ENCODE results near the gene RASSF1.

The RASSF1 gene

GRCh38 chr3:50340448-50341329, at the start of gene RASSF1:
Gene RASSF1, minus strand, starts transcription at chr3:50340836. Its CDS starts 31 bp downstream, at chr3:50340805.
- Histone ChIP-seq H3K27ac (ENCODE audit: low read depth, low read length) (peak within 1 kb of the TSS; percentile 72), H3K4me3 (ENCODE audit: low read depth, low read length) (peak within 1 kb of the TSS; percentile 94), H3K4me1 (ENCODE audit: control insufficient read depth, insufficient read depth, low read length, unreplicated experiment) (peaks cover 23% of the 10 kb centered on the region), H3K27me3 (ENCODE audit: insufficient read depth, low read length) (no peaks in the 10 kb centered on the region), H2AFZ (ENCODE audit: low read length, unreplicated experiment) (peak within 1 kb of the TSS; percentile 49), H3K79me2 (ENCODE audit: control insufficient read depth, insufficient read depth, low read length, unreplicated experiment) (peaks cover 41% of the 10 kb centered on the region), H3K36me3 (ENCODE audit: insufficient read depth, low read length) (no peaks in the 10 kb centered on the region; the same call in 1 of the 2 replicates)

DNA sequence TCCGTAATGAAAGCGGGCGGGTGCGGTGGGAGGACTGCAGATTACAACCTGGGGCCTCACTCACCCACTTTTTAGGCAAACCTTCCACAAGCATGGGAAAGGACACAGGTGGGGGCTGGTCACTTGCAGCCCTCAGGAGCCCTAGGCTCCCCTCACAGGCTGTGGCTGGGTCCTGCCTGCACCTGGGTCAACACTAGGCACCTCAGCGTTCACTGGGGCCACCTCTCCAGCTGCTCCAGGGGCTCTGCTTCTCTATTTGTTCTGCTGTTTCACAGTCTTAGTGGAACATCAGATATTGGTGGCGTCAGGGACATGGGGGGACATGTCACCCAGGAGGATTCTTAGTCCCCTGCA, 48.8 kb upstream of the RASSF1 start:
- no peaks in the 10 kb centered on the region for H3K27me3 ChIP-seq (ENCODE audit: insufficient read depth, low read length)
- no peak overlapping the region for H3K4me3 ChIP-seq (ENCODE audit: low read depth, low read length)
- H3K27ac ChIP-seq (ENCODE audit: low read depth, low read length) = no peak overlapping the region
- H2AFZ ChIP-seq (ENCODE audit: low read length, unreplicated experiment) = no peak overlapping the region
- no peaks in the 10 kb centered on the region for H3K4me1 ChIP-seq (ENCODE audit: control insufficient read depth, insufficient read depth, low read length, unreplicated experiment)
- no peaks in the 10 kb centered on the region for H3K79me2 ChIP-seq (ENCODE audit: control insufficient read depth, insufficient read depth, low read length, unreplicated experiment)
- H3K36me3 ChIP-seq (ENCODE audit: insufficient read depth, low read length) = no peaks in the 10 kb centered on the region

DNA sequence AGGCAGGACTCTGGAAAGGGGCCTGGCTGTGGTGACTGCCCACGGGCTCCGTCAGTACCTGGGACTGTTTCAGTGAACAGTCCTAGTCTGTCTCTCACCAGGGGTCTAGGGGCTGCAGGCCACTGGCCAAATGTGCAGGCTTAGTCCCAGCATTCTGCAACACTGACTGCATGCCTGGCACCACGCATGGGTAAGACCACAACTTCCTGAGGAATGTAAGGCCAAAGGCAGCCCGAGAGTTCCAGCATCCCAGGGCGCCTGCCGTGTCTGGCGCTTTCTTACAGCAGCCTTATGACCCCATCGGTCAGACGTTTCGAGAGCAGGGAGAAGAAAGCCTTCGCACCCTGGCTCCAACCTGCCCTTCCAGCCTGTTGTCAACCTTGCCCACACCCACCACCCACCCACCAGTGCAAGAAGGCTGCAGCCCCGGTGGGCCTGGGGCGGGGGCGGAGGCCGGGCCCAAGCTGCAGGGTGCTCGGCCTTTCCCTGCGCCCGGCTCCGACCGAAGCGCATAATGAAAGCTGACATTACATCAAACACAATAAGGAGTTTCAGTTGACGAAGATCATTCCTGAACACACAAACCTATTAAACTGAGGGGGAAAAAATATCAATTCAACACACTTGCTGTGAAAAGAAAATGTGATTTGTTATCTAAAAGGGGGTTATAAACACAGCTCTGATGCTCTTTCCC, 48.2 kb upstream of the RASSF1 start:
- Histone ChIP-seq H3K36me3 (ENCODE audit: insufficient read depth, low read length) (no peaks in the 10 kb centered on the region), H2AFZ (ENCODE audit: low read length, unreplicated experiment) (no peak overlapping the region), H3K27ac (ENCODE audit: low read depth, low read length) (no peak overlapping the region), H3K4me3 (ENCODE audit: low read depth, low read length) (no peak overlapping the region), H3K4me1 (ENCODE audit: control insufficient read depth, insufficient read depth, low read length, unreplicated experiment) (no peaks in the 10 kb centered on the region), H3K79me2 (ENCODE audit: control insufficient read depth, insufficient read depth, low read length, unreplicated experiment) (no peaks in the 10 kb centered on the region), H3K27me3 (ENCODE audit: insufficient read depth, low read length) (no peaks in the 10 kb centered on the region)

- Histone ChIP-seq H2AFZ (ENCODE audit: low read length, unreplicated experiment) (no peak overlapping the region), H3K79me2 (ENCODE audit: control insufficient read depth, insufficient read depth, low read length, unreplicated experiment) (no peaks in the 10 kb centered on the region), H3K27me3 (ENCODE audit: insufficient read depth, low read length) (no peaks in the 10 kb centered on the region), H3K27ac (ENCODE audit: low read depth, low read length) (no peak overlapping the region), H3K4me1 (ENCODE audit: control insufficient read depth, insufficient read depth, low read length, unreplicated experiment) (no peaks in the 10 kb centered on the region), H3K4me3 (ENCODE audit: low read depth, low read length) (no peak overlapping the region), H3K36me3 (ENCODE audit: insufficient read depth, low read length) (no peaks in the 10 kb centered on the region)
Measured at GRCh38 chr3:50388016-50388719, 47.5 kb upstream of the RASSF1 start.

DNA sequence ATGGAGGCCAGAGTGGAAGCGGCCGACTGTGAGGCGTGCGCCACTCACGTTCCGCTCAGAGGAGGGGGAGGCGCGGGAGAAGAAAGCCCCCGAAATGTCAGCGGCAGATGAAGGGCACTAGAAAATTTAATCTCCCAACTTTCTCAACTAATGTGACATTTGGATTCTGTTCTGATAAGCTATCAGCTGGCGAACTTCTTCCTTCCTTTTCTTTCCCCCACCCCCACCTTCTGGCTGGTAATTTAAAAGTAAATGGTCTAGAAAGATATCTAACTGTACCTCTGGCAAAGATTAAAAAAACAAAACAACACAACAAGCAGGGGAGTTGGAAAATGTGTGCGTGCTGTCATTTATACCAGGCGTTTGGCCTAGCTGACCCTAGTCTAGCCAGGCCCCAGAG, 45.1 kb upstream of the RASSF1 start:
- Histone ChIP-seq H3K36me3 (ENCODE audit: insufficient read depth, low read length) (no peaks in the 10 kb centered on the region), H3K27me3 (ENCODE audit: insufficient read depth, low read length) (no peaks in the 10 kb centered on the region), H3K27ac (ENCODE audit: low read depth, low read length) (no peak overlapping the region), H3K4me3 (ENCODE audit: low read depth, low read length) (no peak overlapping the region), H3K4me1 (ENCODE audit: control insufficient read depth, insufficient read depth, low read length, unreplicated experiment) (no peaks in the 10 kb centered on the region), H2AFZ (ENCODE audit: low read length, unreplicated experiment) (no peak overlapping the region), H3K79me2 (ENCODE audit: control insufficient read depth, insufficient read depth, low read length, unreplicated experiment) (no peaks in the 10 kb centered on the region)

- no peaks in the 10 kb centered on the region for H3K4me1 ChIP-seq (ENCODE audit: control insufficient read depth, insufficient read depth, low read length, unreplicated experiment)
- H3K27me3 ChIP-seq (ENCODE audit: insufficient read depth, low read length) = no peaks in the 10 kb centered on the region
- no peaks in the 10 kb centered on the region for H3K36me3 ChIP-seq (ENCODE audit: insufficient read depth, low read length)
- H3K27ac ChIP-seq (ENCODE audit: low read depth, low read length) = no peak overlapping the region
- no peaks in the 10 kb centered on the region for H3K79me2 ChIP-seq (ENCODE audit: control insufficient read depth, insufficient read depth, low read length, unreplicated experiment)
- H3K4me3 ChIP-seq (ENCODE audit: low read depth, low read length) = no peak overlapping the region
- H2AFZ ChIP-seq (ENCODE audit: low read length, unreplicated experiment) = no peak overlapping the region
Measured at GRCh38 chr3:50383750-50384149, 43.1 kb upstream of the RASSF1 start.

DNA sequence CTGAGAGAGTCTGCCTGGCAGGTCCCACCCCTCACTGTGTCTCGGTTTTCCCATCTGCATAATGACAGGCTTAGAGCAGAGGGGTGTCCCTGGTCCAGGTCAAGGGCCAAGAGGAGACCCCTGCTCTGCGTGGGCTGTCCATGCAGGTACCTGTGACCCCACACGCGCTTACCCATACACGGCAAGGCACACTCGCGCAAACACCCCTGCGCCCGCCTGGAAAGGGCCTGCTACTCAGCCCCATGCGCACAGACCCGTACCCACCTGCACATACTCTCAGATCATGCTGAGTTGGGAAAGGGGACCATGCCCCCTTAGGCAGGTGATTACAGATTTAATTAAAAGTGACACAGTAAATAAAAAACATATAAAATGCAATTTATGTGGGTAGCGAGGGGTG, 42.1 kb upstream of the RASSF1 start:
- H3K4me3 ChIP-seq (ENCODE audit: low read depth, low read length) = no peak overlapping the region
- no peak overlapping the region for H2AFZ ChIP-seq (ENCODE audit: low read length, unreplicated experiment)
- no peaks in the 10 kb centered on the region for H3K4me1 ChIP-seq (ENCODE audit: control insufficient read depth, insufficient read depth, low read length, unreplicated experiment)
- H3K36me3 ChIP-seq (ENCODE audit: insufficient read depth, low read length) = no peaks in the 10 kb centered on the region
- H3K27me3 ChIP-seq (ENCODE audit: insufficient read depth, low read length) = no peaks in the 10 kb centered on the region
- H3K79me2 ChIP-seq (ENCODE audit: control insufficient read depth, insufficient read depth, low read length, unreplicated experiment) = no peaks in the 10 kb centered on the region
- H3K27ac ChIP-seq (ENCODE audit: low read depth, low read length) = no peak overlapping the region

- Histone ChIP-seq H2AFZ (ENCODE audit: low read length, unreplicated experiment) (no peak overlapping the region), H3K4me1 (ENCODE audit: control insufficient read depth, insufficient read depth, low read length, unreplicated experiment) (no peaks in the 10 kb centered on the region), H3K27me3 (ENCODE audit: insufficient read depth, low read length) (no peaks in the 10 kb centered on the region)
Measured at GRCh38 chr3:50381383-50381782, 40.7 kb upstream of the RASSF1 start.

DNA sequence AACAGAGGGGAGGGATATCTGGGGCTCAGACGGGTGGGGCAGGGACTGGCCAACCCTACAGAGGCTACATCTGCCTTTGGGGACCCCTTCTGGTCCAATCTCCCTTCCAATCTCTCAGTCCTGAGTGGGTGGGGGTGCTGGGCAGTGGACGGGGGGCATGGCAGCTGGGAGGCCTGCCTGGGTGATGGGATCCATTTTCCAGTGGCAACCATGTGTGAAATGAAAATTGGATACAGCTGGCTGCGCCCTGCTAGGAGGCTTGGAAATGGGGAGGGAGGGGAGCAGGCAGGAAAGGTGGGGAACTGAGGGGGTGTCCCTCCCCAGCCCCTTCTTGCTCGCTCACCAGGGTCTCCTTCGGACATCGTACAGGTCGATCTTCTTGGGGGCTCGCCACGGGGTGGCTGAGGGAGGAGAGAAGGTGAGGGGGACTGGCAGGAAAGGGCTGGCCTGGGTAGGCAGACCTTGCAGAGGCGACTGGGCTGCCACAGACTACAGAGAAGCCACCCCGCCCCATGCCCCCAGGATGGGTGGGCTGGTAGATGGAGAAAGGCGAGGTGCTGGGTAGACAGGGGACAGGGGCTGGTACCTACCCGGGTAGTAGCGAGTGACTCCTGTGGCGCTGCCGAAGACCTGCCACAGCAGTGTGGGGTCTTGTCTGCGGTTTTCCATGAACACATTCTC, 39.9 kb upstream of the RASSF1 start:
- no peak overlapping the region for H3K27ac ChIP-seq (ENCODE audit: low read depth, low read length)
- H3K79me2 ChIP-seq (ENCODE audit: control insufficient read depth, insufficient read depth, low read length, unreplicated experiment) = no peaks in the 10 kb centered on the region
- H3K4me3 ChIP-seq (ENCODE audit: low read depth, low read length) = no peak overlapping the region
- H3K4me1 ChIP-seq (ENCODE audit: control insufficient read depth, insufficient read depth, low read length, unreplicated experiment) = no peaks in the 10 kb centered on the region
- H2AFZ ChIP-seq (ENCODE audit: low read length, unreplicated experiment) = no peak overlapping the region
- no peaks in the 10 kb centered on the region for H3K36me3 ChIP-seq (ENCODE audit: insufficient read depth, low read length)
- H3K27me3 ChIP-seq (ENCODE audit: insufficient read depth, low read length) = no peaks in the 10 kb centered on the region

More at GRCh38 chr3:50381383-50381782, 40.7 kb upstream of the RASSF1 start:
- no peaks in the 10 kb centered on the region for H3K79me2 ChIP-seq (ENCODE audit: control insufficient read depth, insufficient read depth, low read length, unreplicated experiment)
- H3K36me3 ChIP-seq (ENCODE audit: insufficient read depth, low read length) = no peaks in the 10 kb centered on the region
- H3K4me3 ChIP-seq (ENCODE audit: low read depth, low read length) = no peak overlapping the region
- H3K27ac ChIP-seq (ENCODE audit: low read depth, low read length) = no peak overlapping the region

GRCh38 chr3:50378757-50379156, 38.1 kb upstream of the RASSF1 start:
- no peak overlapping the region for H2AFZ ChIP-seq (ENCODE audit: low read length, unreplicated experiment)
- H3K27me3 ChIP-seq (ENCODE audit: insufficient read depth, low read length) = no peaks in the 10 kb centered on the region
- no peak overlapping the region for H3K4me3 ChIP-seq (ENCODE audit: low read depth, low read length)
- H3K27ac ChIP-seq (ENCODE audit: low read depth, low read length) = no peak overlapping the region
- no peaks in the 10 kb centered on the region for H3K36me3 ChIP-seq (ENCODE audit: insufficient read depth, low read length)
- no peaks in the 10 kb centered on the region for H3K4me1 ChIP-seq (ENCODE audit: control insufficient read depth, insufficient read depth, low read length, unreplicated experiment)
- no peaks in the 10 kb centered on the region for H3K79me2 ChIP-seq (ENCODE audit: control insufficient read depth, insufficient read depth, low read length, unreplicated experiment)

All from ACC112 (cell line).